A673 (cell line): Measurements from ENCODE around the gene HLA-DMA. TPM values are rescaled to one million over a fixed set of nuclear protein-coding genes. Genes with fewer than 3 reads are reported as not detected.

Source experiments
- BruUV-seq: library from RNA; stranded (reverse); fragments of 400-500 nt; replicated peaks from 2 replicates; lab custom pipeline; 2021; lab: Mats Ljungman, UMichigan
- CTCF ChIA-PET: fragments of 300-600 bp; sonication (Branson Sonifier 250); formaldehyde crosslinking; loops from one replicate; lab custom pipeline; 2022; ENCODE audit warnings: antibody characterized with exemption; lab: Charles Lee
- POLR2A ChIA-PET: fragments of 300-600 bp; sonication (Branson Sonifier 250); formaldehyde crosslinking; loops from one replicate; lab custom pipeline; 2022; ENCODE audit warnings: antibody characterized with exemption; ENCODE audit not compliant: low non-redundant PET; lab: Charles Lee
- DNase-seq: peaks from one replicate; pipeline ENCODE4 v3.0.0-alpha.2; 2015; ENCODE audit warnings: low spot score
- H3K27ac ChIP-seq: fragments of 200-600 bp; sonication (generic); 2 replicates; pipeline ENCODE4 v1.5.1; 2016; ENCODE audit warnings: mixed run types, low read depth, mild to moderate bottlenecking, mixed read lengths, antibody characterized with exemption, low read length; ENCODE audit not compliant: poor library complexity, severe bottlenecking
- H3K27me3 ChIP-seq: fragments of 200-600 bp; sonication (generic); replicated peaks from 2 replicates; pipeline ENCODE4 v1.6.1; 2017; ENCODE audit warnings: mixed run types, low read depth, mild to moderate bottlenecking, mixed read lengths, antibody characterized with exemption, low read length; ENCODE audit not compliant: insufficient read depth, poor library complexity
- H3K36me3 ChIP-seq: fragments of 200-600 bp; sonication (generic); 2 replicates; pipeline ENCODE4 v1.6.1; 2016; ENCODE audit warnings: mixed run types, mild to moderate bottlenecking, mixed read lengths, antibody characterized with exemption, low read length; ENCODE audit not compliant: insufficient read depth, poor library complexity, severe bottlenecking
- H3K4me1 ChIP-seq: fragments of 200-600 bp; sonication (generic); 2 replicates; pipeline ENCODE4 v1.6.1; 2017; ENCODE audit warnings: mixed run types, mild to moderate bottlenecking, mixed read lengths, antibody characterized with exemption, low read length; ENCODE audit not compliant: insufficient read depth, poor library complexity, severe bottlenecking
- H3K4me3 ChIP-seq: fragments of 200-600 bp; sonication (generic); 2 replicates; pipeline ENCODE4 v1.5.1; 2016; ENCODE audit warnings: low read depth, mixed run types, mild to moderate bottlenecking, mixed read lengths, low read length; ENCODE audit not compliant: poor library complexity, severe bottlenecking
- H3K9me3 ChIP-seq: fragments of 200-600 bp; sonication (generic); 2 replicates; pipeline ENCODE4 v1.6.1; 2016; ENCODE audit warnings: mixed run types, low read depth, mild to moderate bottlenecking, mixed read lengths, antibody characterized with exemption, low read length; ENCODE audit not compliant: poor library complexity, severe bottlenecking
- CTCF ChIP-seq: fragments of 300-800, 200-600 bp; sonication (generic); conservative IDR thresholded peaks from 2 replicates; pipeline ENCODE4 v1.5.1; 2017; ENCODE audit warnings: low read depth, mild to moderate bottlenecking, antibody characterized with exemption, low read length, moderate library complexity, mixed read lengths
- EZH2 ChIP-seq: fragments of 200-600 bp; sonication (generic); IDR thresholded peaks from 2 replicates; pipeline ENCODE4 v1.6.1; 2017; ENCODE audit warnings: borderline replicate concordance, low read depth, mild to moderate bottlenecking, mixed read lengths, antibody characterized with exemption, low read length; ENCODE audit not compliant: poor library complexity, severe bottlenecking
- intact Hi-C: fragments of 100-400 bp; cut with micrococcal nuclease; formaldehyde crosslinking; loops from one replicate; pipeline ENCODE4 v1.10.0; 2022; ENCODE audit not compliant: unreplicated experiment
- total RNA-seq: library from RNA; stranded (reverse); gene quantifications from 2 replicates; pipeline ENCODE4 v1.2.3, GENCODE V29; 2021

The HLA-DMA gene
- total RNA-seq, 1 experiment from 2014 or later: 1.4 TPM

- H3K27me3 ChIP-seq: peaks cover 25% of the 10 kb centered on the region
- TF ChIP-seq CTCF (peak; percentile 88), EZH2 (no peak)
- ChIA-PET POLR2A (interaction anchor here (1.0 kb wide), 1 partner anchor 50 kb away, joined by 3 read pairs; no protein-coding TSS in a partner anchor), CTCF (interaction anchor here (0.6 to 3.6 kb wide), 11 partner anchors 9 to 240 kb away, joined by 3 to 61 read pairs (median 4); partner anchors contain the start of genes BRD2 and HLA-DMA)
- H3K4me3 ChIP-seq: no peak overlapping the region
- BruUV-seq: no TSS peak
- peak; percentile 82 for DNase-seq
- no peaks in the 10 kb centered on the region for H3K4me1 ChIP-seq
- no peaks in the 10 kb centered on the region for H3K36me3 ChIP-seq
- H3K27ac ChIP-seq: no peak overlapping the region
- H3K9me3 ChIP-seq: no peaks in the 10 kb centered on the region
- intact Hi-C loops: loop anchor here (1.0 kb wide), 1 partner anchor 51 kb away; no protein-coding TSS in a partner anchor
These were observed 19.2 kb downstream of the HLA-DMA start for GRCh38 chr6:32933661-32934085.

- H3K4me3 ChIP-seq: no peak overlapping the region
- H3K27me3 ChIP-seq: peaks cover 21% of the 10 kb centered on the region
- CTCF ChIA-PET: interaction anchor here (0.6 to 3.6 kb wide), 3 partner anchors 44 to 241 kb away, joined by 3 to 61 read pairs (median 3); no protein-coding TSS in a partner anchor
- no peaks in the 10 kb centered on the region for H3K4me1 ChIP-seq
- POLR2A ChIA-PET: no interaction called here
- no TSS peak for BruUV-seq
- no peaks in the 10 kb centered on the region for H3K36me3 ChIP-seq
- no peaks in the 10 kb centered on the region for H3K9me3 ChIP-seq
- no peak overlapping the region for H3K27ac ChIP-seq
- intact Hi-C loops: no loop called here
- no peak for DNase-seq
- no peak for TF ChIP-seq CTCF
These were observed 20.6 kb downstream of the HLA-DMA start for GRCh38 chr6:32932132-32932868.

- Histone ChIP-seq H3K4me3 (no peak overlapping the region), H3K27me3 (peaks cover 21% of the 10 kb centered on the region), H3K27ac (no peak overlapping the region), H3K4me1 (no peaks in the 10 kb centered on the region), H3K36me3 (no peaks in the 10 kb centered on the region), H3K9me3 (no peaks in the 10 kb centered on the region)
- no peak for DNase-seq
- ChIA-PET CTCF (no interaction called here), POLR2A (no interaction called here)
- BruUV-seq: no TSS peak
- intact Hi-C loops: no loop called here
- TF ChIP-seq CTCF (no peak), EZH2 (no peak)
These were observed 21.7 kb downstream of the HLA-DMA start for GRCh38 chr6:32931211-32931610.
